Kidney epithelial cell (primary cell): ENCODE results near the gene MID1. TPM values are rescaled to one million over a fixed set of nuclear protein-coding genes. Genes with fewer than 3 reads are reported as not detected.

Source experiments
- DNase-seq: peaks from one replicate; pipeline ENCODE4 v3.0.0-alpha.2; 2010; ENCODE audit warnings: low read depth
- H3K27me3 ChIP-seq: 2 replicates; pipeline ENCODE4 v1.6.0; 2011; ENCODE audit warnings: low read length; ENCODE audit not compliant: control insufficient read depth, insufficient read depth
- H3K36me3 ChIP-seq: 2 replicates; pipeline ENCODE4 v1.5.1; 2011; ENCODE audit warnings: low read length; ENCODE audit not compliant: control insufficient read depth, insufficient read depth
- H3K4me3 ChIP-seq: 2 replicates; pipeline ENCODE4 v1.5.1; 2011; ENCODE audit warnings: low read depth, mild to moderate bottlenecking, control low read depth, low read length
- total RNA-seq: library from RNA; depleted of rRNA; stranded (reverse); fragments of >200 nt; gene quantifications from 2 replicates; pipeline ENCODE4 v1.2.3, GENCODE V29; 2015
- TF ChIP-seq, protein P1 (sequence below): IDR thresholded peaks from 2 replicates; pipeline ENCODE4 v1.5.1; 2011; ENCODE audit warnings: mild to moderate bottlenecking, moderate library complexity, low read length, control low read depth, inconsistent platforms; ENCODE audit not compliant: insufficient read depth, poor library complexity, severe bottlenecking

The MID1 gene
- total RNA-seq, 1 donor from 2014 or later, result 13.5 TPM

DNA sequence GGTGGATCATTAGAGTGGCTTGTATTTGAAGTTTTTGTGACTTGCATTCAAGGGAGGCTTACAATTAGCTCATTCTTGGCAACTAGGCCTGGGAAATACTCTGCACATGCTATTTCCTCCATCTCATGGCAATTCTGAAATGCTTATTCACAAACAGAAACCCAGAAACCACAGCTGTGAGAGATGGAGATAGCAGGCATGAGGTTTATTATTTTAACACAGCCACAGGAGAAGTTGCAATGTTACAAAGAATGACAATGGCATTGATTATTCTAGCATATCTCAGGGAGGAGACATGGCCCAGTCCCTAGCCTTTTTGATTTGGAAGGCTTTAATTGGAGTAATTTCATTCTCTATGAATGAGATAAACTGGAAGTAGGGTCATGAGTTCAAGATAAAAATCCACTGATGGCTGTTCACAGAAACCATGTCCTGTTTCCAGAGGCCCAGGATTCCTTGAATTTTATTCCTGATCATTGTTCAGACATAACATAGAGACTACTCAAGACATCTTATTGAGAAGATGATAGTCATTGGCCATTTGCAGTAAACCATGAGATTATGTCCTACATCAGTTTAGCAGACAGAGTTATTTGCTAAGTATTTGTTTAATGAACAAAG lies 123.9 kb downstream of the MID1 start:
- Histone ChIP-seq H3K27me3 (no peaks in the 10 kb centered on the region), H3K4me3 (no peak overlapping the region), H3K36me3 (no peaks in the 10 kb centered on the region)
- DNase-seq, result no peak
- TF ChIP-seq, protein P1, sequence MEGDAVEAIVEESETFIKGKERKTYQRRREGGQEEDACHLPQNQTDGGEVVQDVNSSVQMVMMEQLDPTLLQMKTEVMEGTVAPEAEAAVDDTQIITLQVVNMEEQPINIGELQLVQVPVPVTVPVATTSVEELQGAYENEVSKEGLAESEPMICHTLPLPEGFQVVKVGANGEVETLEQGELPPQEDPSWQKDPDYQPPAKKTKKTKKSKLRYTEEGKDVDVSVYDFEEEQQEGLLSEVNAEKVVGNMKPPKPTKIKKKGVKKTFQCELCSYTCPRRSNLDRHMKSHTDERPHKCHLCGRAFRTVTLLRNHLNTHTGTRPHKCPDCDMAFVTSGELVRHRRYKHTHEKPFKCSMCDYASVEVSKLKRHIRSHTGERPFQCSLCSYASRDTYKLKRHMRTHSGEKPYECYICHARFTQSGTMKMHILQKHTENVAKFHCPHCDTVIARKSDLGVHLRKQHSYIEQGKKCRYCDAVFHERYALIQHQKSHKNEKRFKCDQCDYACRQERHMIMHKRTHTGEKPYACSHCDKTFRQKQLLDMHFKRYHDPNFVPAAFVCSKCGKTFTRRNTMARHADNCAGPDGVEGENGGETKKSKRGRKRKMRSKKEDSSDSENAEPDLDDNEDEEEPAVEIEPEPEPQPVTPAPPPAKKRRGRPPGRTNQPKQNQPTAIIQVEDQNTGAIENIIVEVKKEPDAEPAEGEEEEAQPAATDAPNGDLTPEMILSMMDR, result no peak

DNA sequence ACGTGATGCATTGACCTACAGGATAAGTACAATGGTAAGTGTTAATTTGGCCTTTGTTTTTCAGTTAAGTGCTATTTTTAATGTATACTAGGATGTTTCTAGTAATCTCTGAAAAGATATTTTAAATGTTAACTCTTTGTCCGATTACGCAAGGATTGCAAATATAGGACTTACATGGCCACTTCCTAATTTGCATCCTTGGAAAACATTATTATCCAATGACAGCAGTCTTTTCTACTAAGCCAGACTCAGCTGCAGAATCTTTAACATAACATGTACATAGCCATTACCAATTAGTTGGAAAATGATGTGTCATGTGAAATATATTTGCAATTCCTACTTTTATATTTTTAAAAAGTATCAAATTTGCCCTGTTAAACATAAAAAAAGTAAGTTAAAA lies 124.7 kb downstream of the MID1 start:
- TF ChIP-seq, protein P1, result no peak

DNA sequence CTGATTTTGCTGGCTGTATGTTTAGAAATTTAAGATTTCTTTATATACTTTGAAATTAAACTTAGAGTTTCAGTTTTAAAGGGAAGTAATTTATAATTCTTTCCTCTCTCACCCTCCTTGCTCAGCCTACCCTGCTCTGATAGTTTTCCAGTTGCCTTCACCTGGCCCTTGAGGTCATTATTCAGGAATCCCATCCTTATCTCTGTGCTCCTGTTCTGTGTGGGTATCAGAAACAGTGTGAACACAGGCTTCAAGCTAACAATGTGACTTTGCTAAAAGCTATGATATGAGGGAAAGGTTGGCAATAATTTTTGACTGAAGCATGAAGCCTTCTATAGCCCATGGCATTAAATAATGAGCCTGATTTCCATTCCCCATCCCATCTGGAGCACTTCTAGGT lies 128.1 kb downstream of the MID1 start:
- Histone ChIP-seq H3K27me3 (no peaks in the 10 kb centered on the region), H3K4me3 (no peak overlapping the region), H3K36me3 (no peaks in the 10 kb centered on the region)
- no peak for DNase-seq
- TF ChIP-seq, protein P1, result no peak

More for the DNA sequence above, 124.7 kb downstream of the MID1 start:
- Histone ChIP-seq H3K27me3 (no peaks in the 10 kb centered on the region), H3K4me3 (no peak overlapping the region), H3K36me3 (no peaks in the 10 kb centered on the region)
- no peak for DNase-seq

DNA sequence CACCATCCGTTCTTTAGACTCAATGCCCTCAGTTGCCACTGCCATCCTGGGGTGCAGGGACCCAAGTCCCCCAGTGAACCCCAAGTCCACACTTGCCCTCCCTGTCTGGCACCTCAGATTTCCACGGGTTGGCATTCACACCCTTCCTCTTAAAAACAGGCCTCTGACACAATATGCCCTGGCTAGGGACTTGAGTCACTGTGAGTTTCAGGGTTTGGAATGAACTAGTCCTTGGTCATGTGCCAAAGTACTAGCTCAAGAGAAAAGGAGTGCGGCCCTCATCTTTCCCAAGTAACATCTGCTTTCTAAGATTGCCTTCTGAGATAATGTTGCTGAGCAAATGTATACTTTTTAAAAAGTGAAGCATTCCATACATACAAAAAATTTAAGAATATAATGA lies 134.0 kb downstream of the MID1 start:
- TF ChIP-seq, protein P1, result no peak
- Histone ChIP-seq H3K36me3 (no peaks in the 10 kb centered on the region), H3K27me3 (no peaks in the 10 kb centered on the region), H3K4me3 (no peak overlapping the region)
- no peak for DNase-seq

DNA sequence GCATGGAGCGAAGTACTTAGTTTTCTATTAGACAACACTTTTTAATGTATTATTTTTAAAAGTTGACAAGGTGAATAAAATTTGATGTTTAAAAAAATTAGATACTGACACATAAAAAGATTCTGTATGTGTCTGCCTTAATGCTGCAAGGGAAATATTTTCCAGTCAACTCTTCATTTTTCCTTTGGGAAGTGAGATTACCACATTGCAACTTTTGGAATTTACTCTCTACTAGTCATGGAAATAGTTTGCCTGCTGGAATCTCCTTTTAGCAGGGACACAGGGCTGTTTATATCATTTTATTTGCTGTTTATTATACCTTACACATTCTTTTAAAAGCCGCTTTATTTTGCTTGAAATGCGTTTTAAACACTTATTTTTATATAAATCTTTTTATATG lies 135.1 kb downstream of the MID1 start:
- Histone ChIP-seq H3K36me3 (no peaks in the 10 kb centered on the region), H3K27me3 (no peaks in the 10 kb centered on the region), H3K4me3 (no peak overlapping the region)
- no peak for DNase-seq
- TF ChIP-seq, protein P1, result no peak

DNA sequence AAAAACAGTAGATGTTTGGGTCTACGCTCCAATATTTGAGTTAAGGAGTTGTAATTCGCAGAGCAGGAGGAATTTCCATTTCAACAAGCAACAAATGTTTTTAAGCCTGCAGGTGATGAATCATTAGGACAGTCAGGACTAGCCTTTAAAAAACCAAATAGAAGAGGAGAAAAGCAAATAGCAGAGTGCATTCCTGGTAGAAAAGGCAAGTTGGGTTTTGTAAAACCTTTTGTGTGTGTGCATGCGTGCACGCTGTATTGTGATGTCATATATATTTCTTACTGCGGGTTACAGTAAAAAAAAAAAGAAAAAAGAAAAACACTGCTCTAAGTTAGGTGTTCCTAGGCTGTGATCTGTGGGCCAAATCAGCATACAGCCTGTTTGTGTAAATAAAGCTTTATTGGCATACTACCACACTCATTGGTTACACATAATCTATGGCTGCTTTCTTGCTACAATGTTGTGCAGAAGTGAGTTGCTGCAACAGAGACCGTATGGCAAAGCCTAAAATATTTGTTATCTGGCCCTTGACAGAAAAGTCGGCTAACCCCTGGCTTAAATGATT lies 135.6 kb downstream of the MID1 start:
- H3K27me3 ChIP-seq, result no peaks in the 10 kb centered on the region
- DNase-seq, result no peak
- no peak overlapping the region for H3K4me3 ChIP-seq
- TF ChIP-seq, protein P1, result no peak
- H3K36me3 ChIP-seq, result no peaks in the 10 kb centered on the region
